ENCODE measurements around the gene ZNF831.

ZNF831 gene

DNA sequence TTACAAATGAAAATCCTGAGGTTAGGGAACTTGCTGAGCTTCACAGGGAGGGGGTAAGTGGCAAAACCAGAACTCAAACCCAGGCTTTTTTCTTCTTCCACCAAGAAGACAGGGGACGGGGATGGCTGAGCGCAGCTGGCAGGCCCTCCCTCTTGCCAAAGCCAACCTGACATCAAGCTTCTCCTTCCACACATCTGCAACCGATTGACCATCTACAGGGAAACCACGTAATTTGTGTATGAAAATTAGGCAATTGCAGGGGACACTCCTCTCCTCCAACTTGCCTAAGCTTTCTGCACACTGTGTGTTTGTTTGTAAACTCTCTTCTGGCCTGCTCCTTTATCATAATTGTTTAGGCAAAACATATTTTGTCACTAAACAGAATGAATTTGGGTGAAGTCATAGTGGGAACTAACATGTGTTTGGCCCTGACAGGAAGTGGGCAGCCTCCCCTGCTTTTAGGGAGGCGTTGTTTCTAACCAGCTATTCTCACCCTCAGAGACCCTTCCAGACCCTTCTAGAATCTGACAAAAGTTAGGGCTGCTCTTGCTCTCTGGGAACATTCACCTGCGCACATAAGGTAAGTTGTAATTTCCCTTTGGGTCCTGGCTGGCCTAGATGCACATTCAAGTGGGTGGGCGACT is 18.9 kb downstream of the ZNF831 start:
- no peak for DNase-seq (ENCODE audit: low read depth)

DNA sequence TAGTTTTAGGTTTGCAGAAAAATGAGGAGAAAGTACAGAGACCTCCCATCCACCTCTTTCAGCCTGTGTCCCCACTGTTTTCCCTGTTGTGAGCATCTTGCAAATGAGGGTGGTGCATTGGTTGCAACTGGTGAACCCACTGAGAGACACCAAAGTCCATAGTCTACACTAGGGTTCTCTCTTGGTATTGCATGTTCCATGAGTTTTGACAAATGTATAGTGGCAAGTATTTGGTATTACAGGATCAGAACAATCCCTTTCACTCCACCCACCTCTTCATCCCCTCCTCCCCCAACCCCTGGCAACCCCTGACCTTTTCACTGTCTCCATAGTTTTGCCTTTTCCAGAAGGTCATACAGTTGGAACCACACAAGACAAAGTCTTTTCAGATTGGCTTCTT is 20.1 kb downstream of the ZNF831 start:
- DNase-seq (ENCODE audit: low read depth) = no peak

DNA sequence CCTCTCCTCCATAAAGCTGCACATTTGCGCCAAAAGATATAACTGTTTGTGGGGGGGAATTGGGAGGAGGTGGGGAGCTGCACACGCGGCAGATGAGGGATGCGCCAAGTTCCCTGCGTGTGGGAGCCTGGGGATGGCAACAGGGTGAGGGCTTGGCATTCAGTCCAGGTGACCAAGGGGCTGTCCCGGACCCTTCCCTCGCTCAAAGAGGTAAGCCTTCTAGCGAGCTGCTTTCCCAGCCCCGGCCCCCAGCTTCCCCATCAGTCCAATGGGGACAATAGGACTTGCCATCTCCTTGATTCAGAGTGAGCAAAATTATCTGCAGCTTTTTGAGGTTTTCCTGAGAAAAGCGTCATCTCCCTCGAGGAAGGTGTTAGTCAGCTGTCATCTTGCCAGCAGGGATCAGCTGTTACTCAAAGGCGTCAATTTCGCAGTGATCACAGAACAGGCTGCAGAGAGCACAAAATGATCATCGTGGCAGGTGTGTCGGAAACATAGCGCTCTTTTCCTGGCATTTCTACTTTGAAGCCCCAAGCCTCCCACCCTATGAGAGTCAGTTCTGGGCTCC is 21.3 kb downstream of the ZNF831 start:
- no peak for DNase-seq (ENCODE audit: low read depth)

DNA sequence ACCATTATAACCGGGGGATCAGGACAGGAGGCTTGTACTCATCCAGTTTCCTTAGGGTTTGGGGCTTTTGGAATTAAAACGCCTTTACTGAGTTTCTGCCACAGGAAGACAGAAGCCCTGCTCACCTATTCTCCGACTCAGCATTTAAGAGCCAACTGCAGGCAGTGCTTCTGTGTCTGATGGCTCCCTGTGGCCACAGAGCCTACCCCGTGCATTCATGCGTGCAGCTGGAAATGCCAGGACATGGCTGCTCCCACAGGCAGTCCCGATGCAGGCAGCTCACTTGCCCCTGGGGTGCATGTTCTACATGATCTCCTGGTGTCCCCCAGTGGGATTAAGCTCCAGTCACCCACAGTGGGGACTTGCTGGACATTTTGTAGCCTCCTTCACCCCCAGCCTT is 22.2 kb downstream of the ZNF831 start:
- DNase-seq (ENCODE audit: low read depth) = no peak

DNA sequence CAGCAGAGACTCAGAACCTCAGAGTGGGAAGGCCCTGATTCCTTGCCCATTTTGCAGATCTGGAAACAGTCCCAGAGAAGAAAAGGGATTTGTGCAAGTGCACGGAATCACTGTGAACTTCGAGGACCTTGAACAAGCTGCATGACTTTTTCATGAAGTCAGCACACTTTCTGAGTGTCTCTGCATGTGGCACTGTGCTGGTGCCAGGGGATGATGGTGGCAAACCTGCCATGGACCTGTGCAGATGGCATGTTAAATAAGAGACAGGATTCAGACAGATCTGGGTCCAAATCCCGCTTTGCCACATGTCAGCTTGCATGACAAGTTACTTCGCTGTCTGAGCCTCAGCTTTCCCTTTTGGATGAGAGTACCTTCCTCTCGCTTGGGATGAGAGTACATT is 26.8 kb downstream of the ZNF831 start:
- no peak for DNase-seq (ENCODE audit: low read depth)

DNA sequence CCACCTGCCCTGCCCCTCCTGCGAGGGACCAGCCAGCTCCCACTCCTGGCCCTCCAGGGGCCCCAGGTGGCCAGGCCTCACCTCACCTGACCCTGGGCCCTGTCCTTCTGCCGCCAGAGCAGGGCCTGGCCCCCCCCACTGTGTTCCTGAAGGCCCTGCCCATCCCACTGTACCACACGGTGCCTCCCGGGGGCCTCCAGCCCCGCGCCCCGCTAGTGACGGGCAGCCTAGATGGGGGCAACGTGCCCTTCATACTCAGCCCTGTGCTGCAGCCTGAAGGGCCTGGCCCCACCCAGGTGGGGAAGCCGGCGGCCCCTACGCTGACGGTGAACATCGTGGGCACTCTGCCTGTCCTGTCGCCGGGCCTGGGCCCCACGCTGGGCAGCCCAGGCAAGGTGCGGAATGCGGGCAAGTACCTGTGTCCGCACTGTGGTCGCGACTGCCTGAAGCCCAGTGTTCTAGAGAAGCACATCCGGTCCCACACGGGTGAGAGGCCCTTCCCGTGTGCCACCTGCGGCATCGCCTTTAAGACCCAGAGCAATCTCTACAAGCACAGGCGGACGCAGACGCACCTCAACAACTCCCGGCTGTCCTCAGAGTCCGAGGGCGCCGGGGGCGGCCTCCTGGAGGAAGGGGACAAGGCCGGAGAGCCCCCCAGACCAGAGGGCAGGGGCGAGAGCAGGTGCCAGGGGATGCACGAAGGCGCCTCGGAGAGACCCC is 27.6 kb downstream of the ZNF831 start:
- DNase-seq (ENCODE audit: low read depth) = no peak

DNA sequence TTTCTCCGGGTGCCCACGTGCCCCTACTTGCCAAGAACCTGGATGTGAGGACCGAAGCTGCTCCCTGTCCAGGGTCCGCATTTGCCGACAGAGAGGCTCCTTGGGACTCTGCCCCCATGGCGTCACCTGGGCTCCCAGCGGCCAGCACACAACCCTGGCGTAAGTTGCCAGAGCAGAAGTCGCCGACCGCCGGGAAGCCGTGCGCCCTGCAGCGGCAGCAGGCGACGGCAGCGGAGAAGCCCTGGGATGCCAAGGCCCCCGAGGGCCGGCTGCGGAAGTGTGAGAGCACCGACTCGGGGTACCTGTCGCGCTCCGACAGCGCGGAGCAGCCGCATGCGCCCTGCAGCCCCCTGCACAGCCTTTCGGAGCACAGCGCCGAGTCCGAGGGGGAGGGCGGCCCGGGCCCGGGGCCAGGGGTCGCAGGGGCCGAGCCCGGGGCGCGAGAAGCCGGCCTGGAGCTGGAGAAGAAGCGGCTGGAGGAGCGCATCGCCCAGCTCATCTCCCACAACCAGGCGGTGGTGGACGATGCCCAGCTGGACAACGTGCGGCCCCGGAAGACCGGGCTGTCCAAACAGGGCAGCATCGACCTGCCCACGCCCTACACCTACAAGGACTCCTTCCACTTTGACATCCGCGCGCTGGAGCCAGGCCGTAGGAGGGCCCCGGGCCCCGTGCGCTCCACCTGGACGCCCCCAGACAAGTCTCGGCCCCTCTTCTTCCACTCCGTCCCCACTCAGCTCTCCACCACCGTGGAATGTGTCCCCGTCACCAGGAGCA is 28.3 kb downstream of the ZNF831 start:
- no peak for DNase-seq (ENCODE audit: low read depth)

DNA sequence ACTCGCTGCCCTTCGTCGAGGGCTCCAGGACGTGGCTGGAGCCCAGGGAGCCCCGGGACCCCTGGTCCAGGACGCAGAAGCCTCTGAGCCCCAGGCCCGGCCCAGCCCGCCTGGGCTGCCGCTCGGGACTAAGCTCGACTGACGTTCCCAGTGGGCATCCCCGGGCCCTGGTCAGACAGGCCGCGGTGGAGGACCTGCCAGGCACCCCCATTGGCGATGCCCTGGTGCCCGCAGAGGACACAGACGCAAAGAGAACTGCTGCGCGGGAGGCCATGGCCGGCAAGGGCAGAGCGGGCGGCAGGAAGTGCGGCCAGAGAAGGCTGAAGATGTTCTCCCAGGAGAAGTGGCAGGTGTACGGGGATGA is 28.9 kb downstream of the ZNF831 start:
- no peak for DNase-seq (ENCODE audit: low read depth)

DNA sequence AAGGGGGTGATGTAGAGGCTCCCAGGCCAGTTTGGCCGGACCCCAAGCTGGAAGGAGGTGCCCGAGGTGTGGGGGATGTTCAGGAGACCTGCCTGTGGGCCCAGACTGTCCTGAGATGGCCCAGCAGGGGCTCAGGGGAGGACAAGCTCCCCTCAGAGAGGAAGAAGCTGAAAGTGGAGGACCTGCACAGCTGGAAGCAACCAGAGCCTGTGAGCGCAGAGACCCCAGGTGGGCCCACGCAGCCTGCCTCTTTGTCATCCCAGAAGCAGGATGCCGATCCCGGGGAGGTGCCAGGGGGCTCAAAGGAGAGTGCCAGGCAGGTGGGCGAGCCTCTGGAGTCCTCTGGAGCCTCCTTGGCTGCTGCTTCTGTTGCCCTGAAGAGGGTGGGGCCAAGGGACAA is 29.7 kb downstream of the ZNF831 start:
- no peak for DNase-seq (ENCODE audit: low read depth)

DNA sequence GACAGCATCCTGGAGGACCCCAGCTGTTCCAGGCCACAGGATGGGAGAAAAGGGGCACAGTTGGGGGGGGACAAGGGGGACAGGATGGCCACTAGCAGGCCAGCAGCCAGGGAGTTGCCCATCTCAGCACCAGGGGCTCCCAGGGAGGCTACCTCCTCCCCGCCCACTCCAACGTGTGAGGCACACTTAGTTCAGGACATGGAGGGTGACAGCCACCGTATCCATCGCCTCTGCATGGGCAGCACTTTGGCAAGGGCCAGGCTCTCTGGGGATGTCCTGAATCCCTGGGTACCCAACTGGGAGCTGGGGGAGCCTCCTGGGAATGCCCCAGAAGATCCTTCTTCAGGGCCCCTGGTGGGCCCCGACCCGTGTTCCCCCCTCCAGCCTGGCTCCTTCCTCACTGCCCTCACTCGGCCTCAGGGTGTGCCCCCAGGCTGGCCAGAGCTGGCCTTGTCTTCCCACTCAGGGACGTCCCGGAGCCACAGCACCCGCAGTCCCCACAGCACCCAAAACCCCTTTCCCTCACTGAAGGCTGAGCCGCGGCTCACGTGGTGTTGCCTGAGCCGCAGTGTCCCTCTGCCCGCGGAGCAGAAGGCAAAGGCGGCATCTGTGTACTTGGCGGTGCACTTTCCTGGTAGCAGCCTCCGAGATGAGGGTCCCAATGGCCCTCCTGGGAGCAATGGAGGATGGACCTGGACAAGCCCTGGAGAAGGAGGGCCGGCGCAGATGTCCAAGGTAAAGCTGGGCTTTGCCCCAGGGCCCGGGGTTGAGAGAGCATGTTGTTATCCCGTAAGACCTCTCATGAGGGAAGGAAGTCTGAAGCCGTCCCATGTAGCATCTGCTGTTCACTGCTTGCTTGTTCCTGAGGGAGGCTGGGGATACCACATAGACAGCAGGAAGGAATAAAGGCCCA is 30.7 kb downstream of the ZNF831 start:
- DNase-seq (ENCODE audit: low read depth) = no peak

DNA sequence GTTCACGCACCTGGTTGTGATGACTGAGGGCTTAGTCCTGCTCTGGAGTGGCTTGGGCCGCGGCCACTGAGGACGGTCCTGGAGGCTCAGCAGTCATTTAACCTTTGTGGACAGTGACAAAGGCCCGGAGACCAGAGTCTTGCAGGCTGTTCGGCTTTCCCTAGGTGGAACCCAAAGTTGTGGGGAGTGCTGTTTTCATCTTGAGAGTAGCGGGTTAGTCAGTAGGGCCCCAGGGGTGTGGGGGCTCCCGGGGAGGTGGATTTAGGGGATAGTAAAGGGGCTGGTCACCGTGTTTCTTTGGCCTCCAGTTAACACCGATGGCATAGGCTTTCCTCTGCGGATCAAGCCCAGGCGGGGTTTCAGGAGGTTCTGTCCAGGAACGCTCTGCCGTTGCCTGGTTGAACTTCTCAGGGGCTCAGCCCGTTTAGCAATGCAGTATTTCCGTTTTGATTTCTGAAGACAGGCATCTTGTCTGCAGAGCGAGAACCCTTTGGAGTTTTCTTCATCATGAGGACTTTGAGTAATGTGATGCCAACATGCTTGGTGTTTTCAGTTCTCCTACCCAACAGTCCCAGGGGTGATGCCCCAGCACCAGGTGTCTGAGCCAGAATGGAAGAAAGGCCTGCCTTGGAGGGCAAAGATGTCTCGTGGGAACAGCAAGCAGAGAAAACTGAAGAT is 31.8 kb downstream of the ZNF831 start:
- DNase-seq (ENCODE audit: low read depth) = no peak

DNA sequence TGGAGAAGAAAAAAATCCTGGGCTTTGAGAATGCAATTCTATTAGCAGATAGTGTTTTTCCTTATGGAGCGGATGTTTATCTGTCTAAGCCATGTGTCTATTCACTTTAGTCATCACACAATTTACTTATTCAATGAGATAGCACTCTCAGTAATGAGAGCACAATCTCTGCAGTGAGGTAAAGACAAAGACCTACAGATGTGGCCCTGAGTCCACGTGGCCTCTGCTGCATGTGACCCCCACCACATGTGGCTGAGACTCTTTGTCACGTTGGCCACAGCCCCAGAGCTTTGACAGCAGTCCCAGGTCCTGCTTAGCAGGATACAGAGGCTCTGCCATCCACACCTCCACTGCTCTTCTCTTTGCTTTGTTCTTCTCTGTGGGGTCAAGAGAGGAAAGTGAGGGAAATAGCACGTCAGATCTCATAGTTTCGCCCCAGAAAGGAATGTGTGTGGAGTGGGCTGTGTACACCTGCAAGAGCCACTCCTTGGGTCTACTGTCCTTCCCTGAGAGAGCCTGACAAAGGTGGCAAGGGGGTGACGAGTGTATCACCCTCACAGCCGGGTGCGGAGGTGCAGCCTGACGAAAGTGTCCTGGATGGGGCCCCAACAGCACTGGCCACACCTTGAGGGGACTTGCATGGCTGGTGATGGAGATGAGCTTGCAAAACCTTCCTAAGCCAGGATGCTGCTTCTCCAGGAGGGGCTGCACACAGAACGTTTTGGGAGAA is 40.7 kb downstream of the ZNF831 start:
- DNase-seq (ENCODE audit: low read depth) = no peak

DNA sequence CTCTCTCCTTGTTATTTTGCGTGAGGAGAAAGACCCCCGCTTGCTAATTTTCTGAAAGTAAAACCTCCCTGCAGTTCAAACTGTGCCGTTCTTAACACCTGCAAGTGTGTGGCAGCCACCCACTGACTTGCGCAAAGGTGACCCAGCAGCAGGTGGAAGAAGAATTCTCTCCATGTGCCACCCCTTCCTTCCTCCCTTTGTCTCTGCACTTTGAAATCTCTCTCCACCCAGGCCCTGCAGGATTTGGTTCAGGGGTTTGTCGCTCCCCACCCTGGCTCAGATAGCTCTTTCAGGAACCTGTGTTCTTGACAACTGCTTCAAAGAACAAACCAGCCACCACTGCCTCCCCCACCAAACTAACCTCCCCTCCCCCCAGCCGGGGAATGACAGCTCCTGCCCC is 41.4 kb downstream of the ZNF831 start:
- no peak for DNase-seq (ENCODE audit: low read depth)

DNA sequence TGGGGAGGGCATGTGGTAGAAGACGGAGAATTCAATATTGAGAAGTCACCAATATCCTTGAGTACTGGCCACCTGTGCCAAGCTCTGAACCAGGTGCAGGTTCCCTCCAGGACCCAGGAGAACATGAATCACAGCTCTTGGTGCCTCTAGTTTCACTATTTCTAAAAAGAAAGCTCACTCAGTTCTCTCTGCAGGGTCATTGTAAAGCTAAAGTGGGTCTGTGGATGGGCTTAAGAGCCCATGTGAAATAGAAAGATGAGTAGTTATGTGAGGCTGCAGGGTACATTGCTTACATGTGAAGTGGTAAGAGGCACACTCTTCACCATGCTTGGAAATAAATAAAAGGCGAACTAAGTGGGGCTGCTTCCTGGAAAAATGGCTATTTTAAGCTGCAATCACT is 43.6 kb downstream of the ZNF831 start:
- DNase-seq (ENCODE audit: low read depth) = no peak

DNA sequence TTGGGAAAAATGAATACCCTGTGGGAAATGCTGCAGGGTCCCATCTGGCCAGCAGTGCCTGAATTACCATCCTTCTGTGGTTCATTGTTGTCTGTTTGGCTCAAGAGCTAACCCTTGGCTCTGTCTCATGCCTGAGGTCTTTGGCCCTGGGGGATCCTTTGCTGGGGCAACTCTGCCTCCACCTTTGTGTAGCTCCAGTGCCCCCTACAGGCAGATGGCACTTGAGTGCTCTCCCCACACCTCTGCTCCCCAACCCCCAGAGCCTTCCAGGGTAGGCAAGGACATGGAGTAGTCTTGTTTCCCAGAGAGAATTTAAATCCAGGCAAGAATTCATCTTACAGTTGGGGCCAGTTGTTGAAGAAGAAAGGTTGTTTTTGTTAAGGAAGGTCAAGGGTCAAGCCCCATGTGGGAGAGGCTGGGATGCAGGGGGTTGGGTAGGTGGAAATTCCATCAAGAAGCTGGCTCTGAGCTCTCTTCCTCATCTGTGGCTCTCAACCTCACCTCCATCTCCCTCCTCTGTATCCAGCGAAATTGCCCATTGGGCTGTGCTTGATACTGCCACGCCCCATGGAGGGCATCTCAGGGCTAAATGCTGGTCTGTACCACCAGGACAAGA is 44.2 kb downstream of the ZNF831 start:
- no peak for DNase-seq (ENCODE audit: low read depth)

DNA sequence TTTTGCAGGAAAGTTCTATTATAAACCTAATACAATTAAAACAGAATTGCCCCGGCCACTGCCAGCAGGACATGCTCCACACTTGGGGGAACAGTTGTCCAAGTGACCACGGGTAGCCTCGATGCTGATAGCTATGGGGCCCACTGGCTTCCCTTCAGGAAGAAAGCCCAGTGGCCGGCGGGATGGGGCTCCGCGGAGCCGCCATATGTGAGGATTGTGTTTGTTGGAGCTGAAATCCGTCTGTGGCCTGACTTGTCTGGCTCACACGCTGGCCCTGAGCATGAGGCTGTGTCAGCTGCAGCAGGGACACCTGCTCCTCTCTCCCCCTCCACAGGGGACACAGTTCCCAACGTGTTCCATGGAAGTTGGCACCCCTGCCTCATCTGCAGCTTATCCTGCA is 46.6 kb downstream of the ZNF831 start:
- DNase-seq (ENCODE audit: low read depth) = no peak

DNA sequence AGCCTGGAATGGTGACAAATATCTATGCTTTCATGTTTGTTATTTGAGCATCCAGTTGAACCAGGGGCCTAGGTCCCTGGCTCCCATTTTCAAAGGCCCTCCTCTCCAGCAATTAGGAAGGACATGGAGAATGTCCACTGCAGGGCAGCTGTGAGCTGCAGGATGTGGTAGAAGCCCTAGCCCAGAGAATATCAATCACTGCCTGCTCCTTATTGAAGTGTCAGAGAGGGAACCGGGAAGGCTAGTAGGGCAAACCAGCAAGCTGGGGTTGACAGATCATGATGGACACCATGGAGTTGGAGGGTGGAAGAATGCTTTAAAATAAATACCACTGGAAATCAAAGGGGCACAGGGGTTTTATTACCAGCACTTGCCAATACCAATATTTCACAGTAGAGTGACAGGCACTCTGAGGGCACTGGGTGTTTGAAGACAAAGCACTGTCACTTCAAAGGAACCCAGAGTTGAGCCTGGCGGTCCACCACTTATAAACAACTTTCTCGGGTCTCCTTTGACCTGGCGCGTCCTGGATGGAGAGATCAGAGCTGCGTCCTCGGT is 47.7 kb downstream of the ZNF831 start:
- no peak for DNase-seq (ENCODE audit: low read depth)

DNA sequence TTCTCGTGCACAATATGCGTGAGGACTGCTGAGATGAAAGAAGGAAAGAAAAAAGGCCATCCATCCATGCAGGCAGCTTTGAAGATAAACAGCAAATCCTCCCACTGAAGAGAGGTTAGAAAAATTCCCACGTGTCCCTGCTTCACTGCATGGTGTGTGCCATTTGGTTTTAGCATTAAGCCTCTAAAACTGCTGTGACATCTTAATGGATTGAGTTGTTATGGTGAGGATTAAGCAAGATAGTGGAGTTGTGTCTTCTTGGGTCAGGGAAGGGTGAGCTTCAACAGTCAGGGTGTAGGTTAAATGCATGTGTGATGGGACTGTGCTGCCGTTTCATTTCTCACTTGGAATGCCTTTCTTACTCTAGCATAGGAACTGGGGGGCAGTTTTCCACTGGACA is 50.5 kb downstream of the ZNF831 start:
- DNase-seq (ENCODE audit: low read depth) = no peak

DNA sequence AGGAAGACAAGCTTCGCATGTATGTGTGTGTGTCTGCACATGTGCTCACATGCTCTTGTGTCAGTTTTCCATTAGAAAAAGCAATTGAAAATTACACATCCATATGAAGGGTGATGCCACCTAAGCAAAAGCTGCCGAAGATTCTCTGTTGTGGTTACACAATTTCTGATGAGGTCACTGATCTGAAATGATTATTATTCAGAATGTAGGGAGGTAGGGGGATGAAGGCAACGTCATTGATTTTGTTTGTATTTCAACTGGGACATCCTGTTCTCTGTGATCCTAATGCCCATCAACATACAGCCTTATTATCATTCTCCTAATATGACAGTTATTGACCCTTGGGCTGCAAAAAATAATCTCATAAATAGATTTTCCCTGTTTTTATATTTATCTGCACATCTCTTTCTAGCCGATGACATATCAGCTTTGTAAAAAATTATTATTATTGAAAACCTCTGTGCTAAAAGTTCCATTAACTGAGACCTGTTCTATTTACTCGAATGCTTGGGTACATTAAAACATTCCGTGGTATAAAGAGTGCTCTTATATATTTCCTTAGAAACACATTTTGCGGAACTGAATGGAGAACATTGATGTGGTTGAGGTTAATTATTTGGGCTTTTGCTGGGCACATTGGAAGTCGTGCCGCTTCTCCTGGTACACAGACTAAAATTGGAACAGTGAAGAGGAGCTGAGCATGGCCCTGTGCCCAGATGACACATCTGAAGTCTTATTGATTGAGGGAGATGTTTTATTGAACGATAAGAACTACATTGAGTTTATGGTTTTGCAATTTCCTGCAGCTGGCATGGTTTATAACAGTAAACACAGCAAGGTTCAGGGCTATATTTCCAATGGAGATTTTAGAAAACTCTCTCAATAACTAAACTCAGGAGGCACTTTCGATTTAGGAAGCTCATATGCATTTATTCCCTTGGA is 51.3 kb downstream of the ZNF831 start:
- no peak for DNase-seq (ENCODE audit: low read depth)

Data from GM04504 (cell line).